Hepatocyte (in vitro differentiated cells): ENCODE data around the gene TRAM2. TPM values are rescaled to one million over a fixed set of nuclear protein-coding genes. Genes with fewer than 3 reads are reported as not detected.

Source experiments
- DNase-seq: peaks from one replicate; pipeline ENCODE4 v3.0.0-alpha.2; 2016; ENCODE audit warnings: low spot score
- H2AFZ ChIP-seq: fragments of 200-600 bp; sonication (generic); 2 replicates; pipeline ENCODE4 v1.6.0; 2016; ENCODE audit warnings: antibody characterized with exemption, mild to moderate bottlenecking
- H3K27ac ChIP-seq: fragments of 200-600 bp; sonication (generic); 2 replicates; pipeline ENCODE4 v1.5.1; 2016; ENCODE audit warnings: mild to moderate bottlenecking
- H3K27me3 ChIP-seq: fragments of 200-600 bp; sonication (generic); 2 replicates; pipeline ENCODE4 v1.6.1; 2016
- H3K36me3 ChIP-seq: fragments of 200-600 bp; sonication (generic); replicated peaks from 2 replicates; pipeline ENCODE4 v1.5.1; 2016; ENCODE audit warnings: low read depth; ENCODE audit not compliant: insufficient read depth
- H3K4me1 ChIP-seq: fragments of 200-600 bp; sonication (generic); 2 replicates; pipeline ENCODE4 v1.5.1; 2016; ENCODE audit warnings: mild to moderate bottlenecking, moderate library complexity; ENCODE audit not compliant: insufficient read depth
- H3K4me2 ChIP-seq: fragments of 200-600 bp; sonication (generic); 2 replicates; pipeline ENCODE4 v1.6.0; 2016
- H3K4me3 ChIP-seq: fragments of 200-600 bp; sonication (generic); 2 replicates; pipeline ENCODE4 v1.5.1; 2016; ENCODE audit warnings: mild to moderate bottlenecking
- H3K79me2 ChIP-seq: fragments of 200-600 bp; sonication (generic); 2 replicates; pipeline ENCODE4 v1.6.0; 2017; ENCODE audit warnings: mild to moderate bottlenecking
- H3K9me2 ChIP-seq: fragments of 200-600 bp; sonication (generic); replicated peaks from 2 replicates; pipeline ENCODE4 v1.6.0; 2017; ENCODE audit warnings: mild to moderate bottlenecking; ENCODE audit not compliant: insufficient read depth
- H3K9me3 ChIP-seq: fragments of 200-600 bp; sonication (generic); 2 replicates; pipeline ENCODE4 v1.5.1; 2016; ENCODE audit warnings: low read depth, mild to moderate bottlenecking
- H4K20me1 ChIP-seq: fragments of 200-600 bp; sonication (generic); 2 replicates; pipeline ENCODE4 v1.6.0; 2016; ENCODE audit warnings: mild to moderate bottlenecking; ENCODE audit not compliant: insufficient read depth, poor library complexity, severe bottlenecking
- EZH2 ChIP-seq: fragments of 200-600 bp; sonication (generic); IDR thresholded peaks from 2 replicates; pipeline ENCODE4 v1.6.1; 2016; ENCODE audit warnings: antibody characterized with exemption, mild to moderate bottlenecking, borderline replicate concordance
- EZH2phosphoT487 ChIP-seq: fragments of 200-600 bp; sonication (generic); IDR thresholded peaks from one replicate; pipeline ENCODE4 v1.6.1; 2018; ENCODE audit warnings: antibody characterized with exemption, mild to moderate bottlenecking, low read depth, moderate library complexity; ENCODE audit not compliant: unreplicated experiment, severe bottlenecking
- WGBS: methylation state at CpG from one replicate; pipeline ENCODE4 v1.1.6; 2016; ENCODE audit warnings: low lambda C conversion rate; ENCODE audit errors: missing lambda C conversion rate; 5-methylcytosine and 5-hydroxymethylcytosine counted together
- polyA plus RNA-seq: library from polyadenylated mRNA; unstranded; fragments of >200 nt; fragmentation: Nextera tagmentation; extraction: Ambion mirVana; gene quantifications from 2 replicates; pipeline ENCODE4 v1.2.1, GENCODE V29; 2016
- total RNA-seq: library from RNA; depleted of rRNA; stranded (reverse); fragments of >200 nt; gene quantifications from 2 replicates; pipeline ENCODE4 v1.2.3, GENCODE V29; 2014
- TF ChIP-seq, protein P1 (sequence below): fragments of 200-600 bp; sonication (generic); IDR thresholded peaks from 2 replicates; pipeline ENCODE4 v1.5.1; 2016; ENCODE audit warnings: antibody characterized with exemption, mild to moderate bottlenecking; ENCODE audit not compliant: poor library complexity

Gene TRAM2
- total and polyA plus RNA-seq, 2 experiments from 2014 or later: 29.6 to 47.6 TPM

- TF ChIP-seq EZH2 (no peak), EZH2phosphoT487 (no peak)
- TF ChIP-seq, protein P1, sequence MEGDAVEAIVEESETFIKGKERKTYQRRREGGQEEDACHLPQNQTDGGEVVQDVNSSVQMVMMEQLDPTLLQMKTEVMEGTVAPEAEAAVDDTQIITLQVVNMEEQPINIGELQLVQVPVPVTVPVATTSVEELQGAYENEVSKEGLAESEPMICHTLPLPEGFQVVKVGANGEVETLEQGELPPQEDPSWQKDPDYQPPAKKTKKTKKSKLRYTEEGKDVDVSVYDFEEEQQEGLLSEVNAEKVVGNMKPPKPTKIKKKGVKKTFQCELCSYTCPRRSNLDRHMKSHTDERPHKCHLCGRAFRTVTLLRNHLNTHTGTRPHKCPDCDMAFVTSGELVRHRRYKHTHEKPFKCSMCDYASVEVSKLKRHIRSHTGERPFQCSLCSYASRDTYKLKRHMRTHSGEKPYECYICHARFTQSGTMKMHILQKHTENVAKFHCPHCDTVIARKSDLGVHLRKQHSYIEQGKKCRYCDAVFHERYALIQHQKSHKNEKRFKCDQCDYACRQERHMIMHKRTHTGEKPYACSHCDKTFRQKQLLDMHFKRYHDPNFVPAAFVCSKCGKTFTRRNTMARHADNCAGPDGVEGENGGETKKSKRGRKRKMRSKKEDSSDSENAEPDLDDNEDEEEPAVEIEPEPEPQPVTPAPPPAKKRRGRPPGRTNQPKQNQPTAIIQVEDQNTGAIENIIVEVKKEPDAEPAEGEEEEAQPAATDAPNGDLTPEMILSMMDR: no peak
- WGBS: 82% methylated on average over 24 of the region's 24 CpGs
- H4K20me1 ChIP-seq: no peaks in the 10 kb centered on the region
- H2AFZ ChIP-seq: no peak overlapping the region
- peak overlapping the region; percentile 48 for H3K27ac ChIP-seq
- H3K36me3 ChIP-seq: no peaks in the 10 kb centered on the region
- no peaks in the 10 kb centered on the region for H3K9me2 ChIP-seq
- H3K79me2 ChIP-seq: no peaks in the 10 kb centered on the region
- no peaks in the 10 kb centered on the region for H3K27me3 ChIP-seq
- no peaks in the 10 kb centered on the region for H3K9me3 ChIP-seq
- H3K4me1 ChIP-seq: no peaks in the 10 kb centered on the region
- H3K4me2 ChIP-seq: no peak overlapping the region
- DNase-seq: peak; percentile 78
- no peak overlapping the region for H3K4me3 ChIP-seq
These were observed 72.7 kb downstream of the TRAM2 start for GRCh38 chr6:52503851-52504781.

GRCh38 chr6:52503323-52503747, 73.5 kb downstream of the TRAM2 start:
- H2AFZ ChIP-seq: no peak overlapping the region
- no peak overlapping the region for H3K4me3 ChIP-seq
- H3K27me3 ChIP-seq: no peaks in the 10 kb centered on the region
- no peaks in the 10 kb centered on the region for H3K36me3 ChIP-seq
- no peaks in the 10 kb centered on the region for H3K4me1 ChIP-seq
- no peak overlapping the region for H3K4me2 ChIP-seq
- H3K79me2 ChIP-seq: no peaks in the 10 kb centered on the region
- H3K9me3 ChIP-seq: no peaks in the 10 kb centered on the region
- WGBS: 75% methylated on average over 5 of the region's 5 CpGs
- TF ChIP-seq EZH2phosphoT487 (no peak), EZH2 (no peak)
- TF ChIP-seq, protein P1: no peak
- no peak for DNase-seq
- peak overlapping the region; percentile 48 for H3K27ac ChIP-seq
- H4K20me1 ChIP-seq: no peaks in the 10 kb centered on the region
- H3K9me2 ChIP-seq: no peaks in the 10 kb centered on the region

DNA sequence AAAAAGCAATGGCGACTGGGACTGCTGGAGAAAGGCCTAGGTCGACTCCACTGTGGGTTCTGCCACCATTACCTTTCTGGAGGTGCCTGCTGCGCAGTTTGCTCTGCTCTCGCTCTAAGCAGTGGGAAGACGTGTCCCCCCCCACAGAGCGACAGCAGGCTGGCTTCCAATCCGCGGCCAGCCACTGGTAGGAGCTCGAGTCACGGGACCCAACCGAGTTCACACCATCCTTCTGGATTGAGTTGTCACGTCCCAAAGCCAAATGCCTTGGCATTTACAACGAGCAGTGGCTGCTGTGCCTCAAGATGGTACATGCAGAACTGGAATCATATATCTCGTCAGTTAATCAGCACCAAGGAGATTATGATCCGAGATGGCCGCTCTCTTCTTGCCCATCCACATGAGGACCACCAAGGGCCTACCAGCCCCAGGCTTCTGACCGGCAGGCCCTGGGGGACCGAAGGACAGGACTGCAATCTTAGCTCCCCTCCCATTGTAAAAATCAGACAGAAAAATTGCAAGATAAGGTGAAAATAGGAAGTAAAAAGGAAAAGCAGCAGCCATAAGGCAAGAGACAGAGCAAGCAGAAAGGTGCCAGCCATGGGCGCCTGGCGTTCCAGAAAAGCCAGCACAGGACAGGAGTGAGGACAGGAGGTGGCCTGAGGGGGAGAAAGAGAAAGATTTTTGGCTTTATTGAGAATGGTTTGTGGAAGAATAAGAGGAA, 74.4 kb downstream of the TRAM2 start:
- Histone ChIP-seq H3K9me2 (no peaks in the 10 kb centered on the region), H3K27me3 (no peaks in the 10 kb centered on the region), H3K36me3 (no peaks in the 10 kb centered on the region), H3K27ac (no peak overlapping the region), H4K20me1 (no peaks in the 10 kb centered on the region), H3K4me3 (no peak overlapping the region), H3K4me1 (no peaks in the 10 kb centered on the region), H2AFZ (no peak overlapping the region), H3K9me3 (no peaks in the 10 kb centered on the region), H3K4me2 (no peak overlapping the region), H3K79me2 (no peaks in the 10 kb centered on the region)
- WGBS: 93% methylated on average over 20 of the region's 20 CpGs
- TF ChIP-seq, protein P1: no peak
- TF ChIP-seq EZH2phosphoT487 (no peak), EZH2 (no peak)
- DNase-seq: no peak
